ENCODE data around the gene MINDY4B.

The MINDY4B gene

GRCh38 chr3:150850191-150850590 is 55.0 kb downstream of the MINDY4B start:
- H3K27ac ChIP-seq: no peak overlapping the region
- TF ChIP-seq ZFX (IDR thresholded peaks at IDR 0.05; ENCODE audit: borderline replicate concordance) (no peak), CTCF (IDR thresholded peaks at IDR 0.05) (no peak)

GRCh38 chr3:150848864-150849263 is 56.4 kb downstream of the MINDY4B start:
- TF ChIP-seq ZFX (IDR thresholded peaks at IDR 0.05; ENCODE audit: borderline replicate concordance): no peak
- H3K27ac ChIP-seq: no peak overlapping the region

GRCh38 chr3:150847433-150847832 is 57.8 kb downstream of the MINDY4B start:
- TF ChIP-seq ZFX (IDR thresholded peaks at IDR 0.05; ENCODE audit: borderline replicate concordance): no peak
- no peak for TF ChIP-seq CTCF (IDR thresholded peaks at IDR 0.05)
- H3K27ac ChIP-seq: no peak overlapping the region

- TF ChIP-seq CTCF (IDR thresholded peaks at IDR 0.05): no peak
- TF ChIP-seq ZFX (IDR thresholded peaks at IDR 0.05; ENCODE audit: borderline replicate concordance): no peak
Measured at GRCh38 chr3:150844484-150844883, 60.8 kb downstream of the MINDY4B start.

GRCh38 chr3:150843241-150843640 is 62.0 kb downstream of the MINDY4B start:
- TF ChIP-seq CTCF (IDR thresholded peaks at IDR 0.05): no peak
- no peak overlapping the region for H3K27ac ChIP-seq

More at GRCh38 chr3:150844484-150844883, 60.8 kb downstream of the MINDY4B start:
- no peak overlapping the region for H3K27ac ChIP-seq

- TF ChIP-seq ZFX (IDR thresholded peaks at IDR 0.05; ENCODE audit: borderline replicate concordance) (no peak), CTCF (IDR thresholded peaks at IDR 0.05) (no peak)
- H3K27ac ChIP-seq: no peak overlapping the region
Measured at GRCh38 chr3:150840802-150841515, 64.3 kb downstream of the MINDY4B start.

- TF ChIP-seq ZFX (IDR thresholded peaks at IDR 0.05; ENCODE audit: borderline replicate concordance) (no peak), CTCF (IDR thresholded peaks at IDR 0.05) (no peak; the same call in 1 of the 2 replicates)
- no peak overlapping the region for H3K27ac ChIP-seq
Measured at GRCh38 chr3:150830745-150831144, 74.5 kb downstream of the MINDY4B start.

Measured in 22Rv1 (cell line).